NCI-H748 treated with DMSO at 0.1 percent for 48 hours (cell line): ENCODE data around the gene PAQR7.

Experiments
- DNase-seq: peaks from one replicate; lab custom pipeline; 2025; lab: John Stamatoyannopoulos, UW

The PAQR7 gene

GRCh38 chr1:25815208-25816111, 60.0 kb downstream of the PAQR7 start:
- DNase-seq = no peak

- DNase-seq = no peak
Observed at GRCh38 chr1:25814549-25815087, 60.9 kb downstream of the PAQR7 start.

- no peak for DNase-seq
Observed at GRCh38 chr1:25813734-25814471, 61.6 kb downstream of the PAQR7 start.

- no peak for DNase-seq
Observed at GRCh38 chr1:25813071-25813733, 62.3 kb downstream of the PAQR7 start.
